Neuronal stem cell (in vitro differentiated cells): ENCODE measurements around the gene DLX2.
A peak's percentile ranks its signal among the peaks of the same experiment; 100 is the strongest.

Source experiments
- DNase-seq: peaks from one replicate; pipeline ENCODE4 v3.0.0-alpha.2; 2013; ENCODE audit warnings: low spot score
- H2AFZ ChIP-seq: one replicate; pipeline ENCODE4 v1.6.1; 2013; ENCODE audit warnings: mild to moderate bottlenecking, low read length, inconsistent platforms
- H2AK5ac ChIP-seq: 2 replicates; pipeline ENCODE4 v1.6.1; 2013; ENCODE audit warnings: low read depth, mild to moderate bottlenecking, inconsistent platforms, low read length, moderate library complexity, mixed read lengths
- H2BK120ac ChIP-seq: 2 replicates; pipeline ENCODE4 v1.6.1; 2013; ENCODE audit warnings: low read depth, mild to moderate bottlenecking, inconsistent platforms, low read length, moderate library complexity, mixed read lengths
- H2BK12ac ChIP-seq: one replicate; pipeline ENCODE4 v1.6.1; 2013; ENCODE audit warnings: low read length, inconsistent platforms
- H2BK15ac ChIP-seq: 2 replicates; pipeline ENCODE4 v1.6.1; 2013; ENCODE audit warnings: mild to moderate bottlenecking, low read length, inconsistent platforms, mixed read lengths
- H2BK5ac ChIP-seq: one replicate; pipeline ENCODE4 v1.6.1; 2013; ENCODE audit warnings: inconsistent platforms, mild to moderate bottlenecking, low read length, moderate library complexity
- H3K14ac ChIP-seq: one replicate; pipeline ENCODE4 v1.6.1; 2013; ENCODE audit warnings: low read length, inconsistent platforms
- H3K18ac ChIP-seq: 2 replicates; pipeline ENCODE4 v1.6.1; 2013; ENCODE audit warnings: low read length, inconsistent platforms
- H3K23ac ChIP-seq: 2 replicates; pipeline ENCODE4 v1.6.1; 2013; ENCODE audit warnings: low read depth, mild to moderate bottlenecking, mixed read lengths, low read length, inconsistent platforms; ENCODE audit not compliant: poor library complexity
- H3K27ac ChIP-seq: replicated peaks from 3 replicates; pipeline ENCODE4 v1.5.1; 2013; ENCODE audit warnings: low read length, inconsistent platforms
- H3K27me3 ChIP-seq, 3 experiments: 2 replicates each; pipeline ENCODE4 v1.6.1; 2013; ENCODE audit warnings: low read length in 3 of 3, mild to moderate bottlenecking in 2 of 3, inconsistent platforms in 1 of 3, low read depth in 1 of 3, mixed read lengths in 1 of 3, moderate library complexity in 1 of 3; ENCODE audit not compliant: control insufficient read depth in 3 of 3, insufficient read depth in 3 of 3
- H3K36me3 ChIP-seq, 2 donors: replicated peaks in 1 of 2; 2 replicates each; pipeline ENCODE4 v1.6.1; 2013; ENCODE audit warnings: low read length in 2 of 2; ENCODE audit not compliant: control insufficient read depth in 2 of 2, insufficient read depth in 2 of 2
- H3K4ac ChIP-seq: 2 replicates; pipeline ENCODE4 v1.6.1; 2013; ENCODE audit warnings: inconsistent platforms, mild to moderate bottlenecking, low read length, moderate library complexity
- H3K4me1 ChIP-seq, 2 donors: 1 replicate in 1 of 2; 2 replicates in 1 of 2; pipeline ENCODE4 v1.6.1; 2013; ENCODE audit warnings: low read length in 2 of 2, low read depth in 1 of 2; ENCODE audit not compliant: control insufficient read depth in 2 of 2, insufficient read depth in 1 of 2
- H3K4me2 ChIP-seq: one replicate; pipeline ENCODE4 v1.6.1; 2013; ENCODE audit warnings: mild to moderate bottlenecking, low read length, inconsistent platforms; ENCODE audit not compliant: insufficient read depth, poor library complexity, severe bottlenecking
- H3K4me3 ChIP-seq, 2 donors: 2 replicates each; pipeline ENCODE4 v1.5.1; 2013; ENCODE audit warnings: low read length in 2 of 2, mild to moderate bottlenecking in 2 of 2, inconsistent platforms in 1 of 2, moderate library complexity in 1 of 2
- H3K79me1 ChIP-seq: one replicate; pipeline ENCODE4 v1.6.1; 2013; ENCODE audit warnings: low read depth, mild to moderate bottlenecking, inconsistent platforms, low read length, moderate library complexity
- H3K9ac ChIP-seq: one replicate; pipeline ENCODE4 v1.6.1; 2013; ENCODE audit warnings: mild to moderate bottlenecking, low read depth, low read length, inconsistent platforms; ENCODE audit not compliant: poor library complexity
- H3K9me3 ChIP-seq, 2 donors: replicated peaks in 1 of 2; 2 replicates each; pipeline versions ENCODE3 to v1.6.1; 2013; ENCODE audit warnings: low read length in 2 of 2, mild to moderate bottlenecking in 2 of 2, inconsistent platforms in 1 of 2, low read depth in 1 of 2, mixed read lengths in 1 of 2, moderate library complexity in 1 of 2; ENCODE audit not compliant: control insufficient read depth in 2 of 2, insufficient read depth in 1 of 2
- H4K8ac ChIP-seq: one replicate; pipeline ENCODE4 v1.6.1; 2013; ENCODE audit warnings: low read depth, mild to moderate bottlenecking, inconsistent platforms, low read length, moderate library complexity
- H4K91ac ChIP-seq: one replicate; pipeline ENCODE4 v1.6.1; 2013; ENCODE audit warnings: low read length, low read depth, mild to moderate bottlenecking, inconsistent platforms; ENCODE audit not compliant: poor library complexity
- WGBS, 2 donors: extraction: QIAGEN DNeasy Blood & Tissue Kit; methylation state at CpG; one replicate each; pipeline ENCODE4 v1.1.7; 2013; ENCODE audit warnings: missing lambda C conversion rate in 2 of 2, mixed read lengths in 1 of 2; ENCODE audit not compliant: insufficient read length in 2 of 2, insufficient replicate concordance in 1 of 2; ENCODE audit errors: extremely low coverage in 2 of 2; 5-methylcytosine and 5-hydroxymethylcytosine counted together

The DLX2 gene

DNA sequence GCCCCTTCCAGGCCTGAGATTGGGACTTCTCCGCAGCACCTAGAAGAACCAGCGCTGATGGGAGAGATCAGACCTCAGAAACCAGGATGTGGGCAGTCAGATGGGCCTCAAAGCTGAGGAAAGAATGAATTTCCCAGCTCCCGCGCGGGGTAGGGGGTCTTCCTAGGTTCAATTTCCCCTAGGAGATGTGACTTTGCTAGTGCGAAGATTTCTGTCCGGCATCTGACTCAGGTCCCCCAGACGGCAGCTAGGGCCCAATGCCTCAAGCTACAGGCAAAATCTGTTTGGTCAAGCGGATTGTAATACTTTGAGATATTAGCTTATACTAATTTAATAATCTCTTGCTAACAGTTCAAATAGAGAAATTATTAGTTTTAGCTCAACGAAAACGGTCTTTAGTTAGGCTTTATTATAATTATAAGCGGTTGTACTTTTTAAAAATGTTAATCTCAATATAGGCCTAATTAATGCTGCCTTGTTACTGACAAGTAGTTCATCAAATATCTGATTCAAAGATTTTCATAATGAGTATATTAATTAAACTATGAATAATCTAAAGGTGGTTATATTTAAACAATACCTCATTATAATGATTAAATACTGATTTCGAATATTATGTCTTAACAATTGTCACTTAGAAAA is 11.6 kb downstream of the DLX2 start:
- H4K8ac ChIP-seq, result no peak overlapping the region
- H2AK5ac ChIP-seq, result no peak overlapping the region
- H2AFZ ChIP-seq, result no peak overlapping the region
- no peak overlapping the region for H3K4ac ChIP-seq
- H2BK15ac ChIP-seq, result no peak overlapping the region
- WGBS, 2 donors, result no CpG with 5 or more reads among the region's 13 CpGs
- no peak overlapping the region for H3K14ac ChIP-seq
- no peak overlapping the region for H3K4me2 ChIP-seq
- H3K27me3 ChIP-seq, result peaks cover 57 to 99% (median 92%) of the 10 kb centered on the region in 3 experiments
- H3K9me3 ChIP-seq, result no peaks in the 10 kb centered on the region
- H3K27ac ChIP-seq, result no peak overlapping the region
- H3K4me3 ChIP-seq, result no peak overlapping the region
- no peak overlapping the region for H2BK120ac ChIP-seq
- peak; percentile 24 for DNase-seq
- no peak overlapping the region for H4K91ac ChIP-seq
- H3K4me1 ChIP-seq, result peaks cover 16 to 18% of the 10 kb centered on the region in 2 donors
- H3K18ac ChIP-seq, result no peak overlapping the region
- no peak overlapping the region for H2BK12ac ChIP-seq
- H3K9ac ChIP-seq, result no peak overlapping the region
- H2BK5ac ChIP-seq, result no peak overlapping the region
- H3K36me3 ChIP-seq, result no peaks in the 10 kb centered on the region
- no peak overlapping the region for H3K23ac ChIP-seq
- no peaks in the 10 kb centered on the region for H3K79me1 ChIP-seq

DNA sequence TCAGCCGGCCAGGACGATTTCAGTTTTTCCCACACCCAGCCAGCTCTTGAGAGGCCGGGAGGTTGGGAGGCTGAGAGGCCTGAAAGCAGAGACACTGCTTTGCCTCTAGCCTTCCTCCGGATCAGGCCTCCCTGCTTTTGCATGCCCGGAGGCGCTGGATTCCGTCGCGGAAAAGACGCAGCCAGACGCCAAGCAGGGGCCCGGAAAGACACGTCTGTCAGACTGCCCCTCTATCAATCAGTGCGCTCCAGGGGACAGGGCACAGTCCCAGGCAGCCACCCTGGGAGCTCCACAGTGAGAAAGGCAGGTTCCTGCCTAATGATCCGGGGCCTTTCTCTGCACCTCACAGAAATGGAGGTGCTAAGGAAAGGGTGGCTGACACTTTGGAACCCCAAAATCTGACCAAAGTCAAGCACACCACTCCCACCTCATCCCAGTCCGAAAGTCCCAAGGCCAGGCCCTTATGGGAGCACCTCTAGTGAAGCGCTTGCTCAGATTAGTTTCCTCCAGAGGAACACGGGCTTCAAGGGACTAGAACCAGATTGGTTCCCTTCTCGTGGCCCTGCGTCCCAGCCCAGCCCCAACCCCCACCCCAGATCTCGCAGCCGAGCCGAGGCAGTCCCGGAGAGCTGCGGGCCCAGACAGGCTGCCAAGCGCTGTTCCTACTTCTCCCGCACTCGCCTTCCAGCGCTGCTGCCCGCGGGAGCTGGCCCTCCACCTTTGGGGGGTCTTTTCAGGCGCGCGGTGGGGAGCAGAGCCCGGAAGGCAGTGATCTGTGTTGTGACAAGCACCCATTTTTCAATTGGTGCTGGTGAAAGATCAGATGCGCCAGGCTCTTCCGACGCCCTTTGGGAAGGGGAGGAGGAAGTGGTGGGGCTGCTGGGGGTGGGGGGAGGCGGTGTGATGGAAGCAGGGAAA is 12.4 kb downstream of the DLX2 start:
- Histone ChIP-seq H3K4me3 (no peak overlapping the region), H2BK12ac (no peak overlapping the region), H3K4ac (no peak overlapping the region), H4K8ac (no peak overlapping the region), H2BK120ac (no peak overlapping the region), H3K14ac (no peak overlapping the region), H2BK15ac (no peak overlapping the region), H3K9ac (no peak overlapping the region), H4K91ac (no peak overlapping the region), H3K79me1 (no peaks in the 10 kb centered on the region), H3K27me3 (peaks cover 58 to 100% (median 92%) of the 10 kb centered on the region in 3 experiments), H2AK5ac (peak overlapping the region; percentile 77), H3K27ac (no peak overlapping the region), H2AFZ (no peak overlapping the region), H3K18ac (peak overlapping the region; percentile 35), H3K23ac (peak overlapping the region; percentile 46), H3K4me2 (no peak overlapping the region), H3K9me3 (no peaks in the 10 kb centered on the region), H2BK5ac (no peak overlapping the region), H3K36me3 (no peaks in the 10 kb centered on the region), H3K4me1 (peaks cover 10 to 23% of the 10 kb centered on the region in 2 donors)
- WGBS, 2 donors, result no CpG with 5 or more reads among the region's 39 CpGs
- peak; percentile 30 for DNase-seq

DNA sequence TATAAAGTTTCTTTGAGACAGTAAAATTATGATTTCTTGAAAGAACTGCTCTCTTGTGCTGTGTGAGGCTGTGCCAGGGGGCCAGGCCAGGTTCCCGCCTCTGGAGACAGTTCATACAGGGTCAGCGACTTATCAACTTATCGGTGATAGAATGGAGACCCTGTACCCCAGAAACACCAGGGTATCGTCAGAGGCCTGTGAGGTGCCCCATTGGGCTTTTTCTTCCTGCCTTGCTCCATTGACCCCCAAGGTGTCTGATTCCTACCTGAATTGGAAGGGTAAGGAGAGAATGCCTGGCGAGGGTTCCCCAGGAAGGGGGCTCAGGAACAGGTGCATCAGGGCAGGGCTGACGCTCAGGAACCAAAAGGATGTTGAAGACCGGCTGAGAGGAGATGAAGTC is 13.1 kb downstream of the DLX2 start:
- Histone ChIP-seq H3K9ac (no peak overlapping the region), H3K9me3 (no peaks in the 10 kb centered on the region), H3K14ac (no peak overlapping the region), H2BK5ac (no peak overlapping the region), H3K23ac (no peak overlapping the region), H4K91ac (no peak overlapping the region), H2BK12ac (no peak overlapping the region), H3K4me3 (no peak overlapping the region), H3K27ac (no peak overlapping the region), H2BK120ac (no peak overlapping the region), H2BK15ac (no peak overlapping the region), H2AK5ac (no peak overlapping the region), H3K36me3 (no peaks in the 10 kb centered on the region), H3K4ac (no peak overlapping the region), H3K18ac (no peak overlapping the region), H3K27me3 (peaks cover 56 to 96% (median 90%) of the 10 kb centered on the region in 3 experiments), H4K8ac (no peak overlapping the region), H3K79me1 (no peaks in the 10 kb centered on the region), H3K4me1 (peaks cover 8 to 19% of the 10 kb centered on the region in 2 donors), H3K4me2 (no peak overlapping the region), H2AFZ (no peak overlapping the region)
- no peak for DNase-seq
- WGBS, 2 donors, result no CpG with 5 or more reads among the region's 7 CpGs

DNA sequence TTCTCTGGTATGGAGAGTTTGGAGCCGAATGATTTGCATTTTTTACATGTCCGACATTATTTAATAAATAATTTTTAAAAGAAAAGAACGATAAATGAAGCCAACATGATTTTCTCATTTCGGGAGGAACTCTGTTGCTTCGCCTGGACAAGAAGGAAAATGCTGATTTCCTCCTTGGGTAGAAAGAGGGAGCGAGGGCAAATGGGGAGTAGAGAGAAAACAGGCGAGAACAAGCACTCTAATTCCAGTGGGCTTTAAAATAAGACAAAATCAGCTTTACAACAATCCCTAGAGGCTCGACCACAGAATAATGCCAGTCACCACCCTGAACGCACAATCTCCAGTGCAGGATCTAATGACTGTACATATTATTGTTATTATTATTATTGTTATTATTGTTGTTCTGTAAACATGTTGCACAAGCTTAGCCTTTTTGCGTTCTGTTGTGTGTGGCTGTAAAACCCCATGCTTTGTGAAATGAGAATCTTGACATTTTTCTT is 13.6 kb downstream of the DLX2 start:
- no peak overlapping the region for H2BK12ac ChIP-seq
- no CpG with 5 or more reads among the region's 10 CpGs for WGBS, 2 donors
- no peaks in the 10 kb centered on the region for H3K9me3 ChIP-seq
- H2BK15ac ChIP-seq, result no peak overlapping the region
- peaks cover 57 to 96% (median 90%) of the 10 kb centered on the region in 3 experiments for H3K27me3 ChIP-seq
- H4K8ac ChIP-seq, result no peak overlapping the region
- no peak overlapping the region for H3K18ac ChIP-seq
- H2BK5ac ChIP-seq, result no peak overlapping the region
- no peak overlapping the region for H3K4me3 ChIP-seq
- H2AFZ ChIP-seq, result no peak overlapping the region
- no peak overlapping the region for H2AK5ac ChIP-seq
- no peak overlapping the region for H3K14ac ChIP-seq
- H3K79me1 ChIP-seq, result no peaks in the 10 kb centered on the region
- H3K4ac ChIP-seq, result no peak overlapping the region
- no peak overlapping the region for H3K9ac ChIP-seq
- H3K27ac ChIP-seq, result no peak overlapping the region
- H3K36me3 ChIP-seq, result no peaks in the 10 kb centered on the region
- no peak overlapping the region for H4K91ac ChIP-seq
- peaks cover 12 to 23% of the 10 kb centered on the region in 2 donors for H3K4me1 ChIP-seq
- H3K23ac ChIP-seq, result no peak overlapping the region
- H3K4me2 ChIP-seq, result no peak overlapping the region
- no peak for DNase-seq
- H2BK120ac ChIP-seq, result no peak overlapping the region
